NB4 (cell line): ENCODE measurements around the gene CCDC88B.

ENCODE experiments used
- CTCF ChIP-seq: IDR thresholded peaks from one replicate; pipeline ENCODE4 v1.5.1; 2012; ENCODE audit warnings: low read depth, low read length
- POLR2A ChIP-seq: IDR thresholded peaks from 2 replicates; pipeline ENCODE4 v1.6.1; 2011; ENCODE audit warnings: mild to moderate bottlenecking; ENCODE audit not compliant: insufficient read length; ENCODE audit errors: extremely low read depth

- no peak for TF ChIP-seq CTCF
- TF ChIP-seq POLR2A = no peak
Measured at GRCh38 chr11:64400667-64401066, 60.7 kb downstream of the CCDC88B start.
